ENCODE results near the gene TRAF4.
A peak's percentile ranks its signal among the peaks of the same experiment; 100 is the strongest.

The TRAF4 gene

DNA sequence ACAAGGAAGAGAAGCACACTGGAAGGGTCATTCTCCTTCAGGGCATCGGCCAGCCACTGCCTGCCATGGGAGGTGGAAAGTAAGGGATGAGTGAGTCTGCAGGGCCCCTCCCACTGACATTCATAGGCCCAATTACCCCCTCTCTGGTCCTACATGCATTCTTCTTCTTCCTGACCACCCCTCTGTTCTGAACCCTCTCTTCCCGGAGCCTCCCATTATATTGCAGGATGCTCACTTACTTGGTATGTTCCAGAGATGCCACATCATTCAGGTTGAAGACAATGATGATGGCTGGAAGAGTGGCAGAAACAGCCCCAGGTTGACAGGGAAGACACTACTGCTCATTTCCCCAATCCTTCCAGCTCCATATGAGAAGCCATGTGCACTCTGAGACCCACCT, 28.6 kb upstream of the TRAF4 start:
- in situ Hi-C loops (cut with HindIII; ENCODE audit: low sequenced_read_pairs): no loop called here
- no peak overlapping the region for H3K4me3 ChIP-seq (ENCODE audit: low read depth, low read length)
- TF ChIP-seq, protein P1, sequence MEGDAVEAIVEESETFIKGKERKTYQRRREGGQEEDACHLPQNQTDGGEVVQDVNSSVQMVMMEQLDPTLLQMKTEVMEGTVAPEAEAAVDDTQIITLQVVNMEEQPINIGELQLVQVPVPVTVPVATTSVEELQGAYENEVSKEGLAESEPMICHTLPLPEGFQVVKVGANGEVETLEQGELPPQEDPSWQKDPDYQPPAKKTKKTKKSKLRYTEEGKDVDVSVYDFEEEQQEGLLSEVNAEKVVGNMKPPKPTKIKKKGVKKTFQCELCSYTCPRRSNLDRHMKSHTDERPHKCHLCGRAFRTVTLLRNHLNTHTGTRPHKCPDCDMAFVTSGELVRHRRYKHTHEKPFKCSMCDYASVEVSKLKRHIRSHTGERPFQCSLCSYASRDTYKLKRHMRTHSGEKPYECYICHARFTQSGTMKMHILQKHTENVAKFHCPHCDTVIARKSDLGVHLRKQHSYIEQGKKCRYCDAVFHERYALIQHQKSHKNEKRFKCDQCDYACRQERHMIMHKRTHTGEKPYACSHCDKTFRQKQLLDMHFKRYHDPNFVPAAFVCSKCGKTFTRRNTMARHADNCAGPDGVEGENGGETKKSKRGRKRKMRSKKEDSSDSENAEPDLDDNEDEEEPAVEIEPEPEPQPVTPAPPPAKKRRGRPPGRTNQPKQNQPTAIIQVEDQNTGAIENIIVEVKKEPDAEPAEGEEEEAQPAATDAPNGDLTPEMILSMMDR (IDR thresholded peaks at IDR 0.05; ENCODE audit: low read depth, low read length): no peak
- no peak for DNase-seq (ENCODE audit: low read depth, low spot score)

DNA sequence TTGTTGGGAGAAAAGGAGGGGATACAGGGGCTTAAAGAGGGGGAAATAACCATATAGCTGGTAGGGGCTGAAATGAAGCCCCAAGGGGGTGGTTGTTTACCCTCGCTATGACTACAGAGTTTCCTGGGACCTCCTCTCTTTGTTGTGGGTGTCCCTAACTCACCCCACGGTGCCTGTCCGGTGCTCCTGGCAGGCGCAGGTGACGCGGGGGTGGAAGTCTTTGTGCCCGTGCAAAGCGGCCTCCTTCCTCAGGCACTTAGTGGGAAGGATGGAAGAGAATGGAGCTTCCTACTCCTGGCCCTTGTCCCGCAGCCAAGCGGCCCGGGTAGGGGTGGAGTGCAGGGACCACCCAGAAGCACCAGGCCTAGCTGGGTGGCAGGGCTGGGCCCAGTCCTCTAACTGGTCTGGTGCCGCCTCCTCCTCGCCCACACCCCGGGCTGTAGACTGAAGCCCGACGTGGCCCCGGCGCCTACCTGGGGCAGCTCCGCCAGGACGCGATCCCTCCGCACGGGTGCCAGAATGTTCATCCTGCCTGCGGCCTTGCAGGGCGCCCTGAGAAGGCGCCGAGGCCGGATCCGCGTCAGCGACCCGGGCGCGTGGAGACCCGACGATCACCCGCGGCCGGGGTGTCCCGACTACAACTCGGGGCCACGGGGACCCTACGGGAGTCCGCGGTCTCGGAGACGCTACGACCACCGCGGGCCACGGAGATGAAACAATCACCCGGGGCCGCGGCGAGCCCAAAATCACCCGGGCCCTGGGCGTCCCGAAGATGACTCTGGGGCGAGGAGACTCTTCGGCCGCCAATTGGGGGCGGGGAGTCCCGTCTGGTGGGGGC, 26.9 kb upstream of the TRAF4 start:
- TF ChIP-seq, protein P1 (IDR thresholded peaks at IDR 0.05; ENCODE audit: low read depth, low read length): no peak
- peak; percentile 50 for DNase-seq (ENCODE audit: low read depth, low spot score)
- peak overlapping the region; percentile 64 for H3K4me3 ChIP-seq (ENCODE audit: low read depth, low read length)
- in situ Hi-C loops (cut with HindIII; ENCODE audit: low sequenced_read_pairs): no loop called here

DNA sequence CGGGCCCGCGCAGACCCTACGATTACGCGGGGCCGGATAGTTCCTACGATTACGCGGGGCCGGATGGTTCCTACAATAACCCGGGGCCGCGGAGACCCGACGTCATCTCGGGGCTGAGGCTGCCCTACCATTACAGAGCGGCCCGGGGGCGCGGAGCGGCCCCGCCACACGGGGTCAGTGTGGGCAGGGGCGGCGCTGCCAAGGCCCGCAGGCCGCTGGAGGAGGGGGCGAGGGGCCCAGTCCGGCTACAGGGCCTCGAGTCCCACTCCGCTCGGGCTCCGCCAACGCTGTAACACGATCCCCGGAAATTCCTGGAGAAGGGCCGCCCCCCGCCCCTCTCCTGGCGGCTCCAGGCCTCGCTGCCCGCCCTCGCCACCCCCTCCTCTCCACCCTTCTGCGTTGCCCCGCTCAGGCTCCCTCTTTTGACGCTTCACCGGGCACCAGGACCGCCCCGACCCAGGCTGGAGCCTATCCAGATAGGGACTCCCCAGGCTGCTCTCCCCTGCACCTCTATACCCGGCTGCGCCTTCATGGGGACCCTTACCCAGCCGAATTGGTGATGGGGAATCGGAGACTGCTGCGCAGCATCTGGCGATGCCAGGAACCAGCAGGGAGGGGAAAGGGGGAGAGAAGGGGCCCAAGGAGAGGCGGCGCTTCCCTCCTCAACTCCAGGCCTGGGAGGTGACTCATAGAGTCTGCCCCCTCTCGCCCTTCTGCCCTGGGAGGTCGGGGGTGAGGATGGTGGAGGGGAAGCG, 26.1 kb upstream of the TRAF4 start, which contains the start of gene RAB34:
TSS of gene RAB34 (minus strand) at position 291 of the 755 bp plus-strand sequence. CDS start 602 bp downstream, outside the sequence.
- in situ Hi-C loops (cut with HindIII; ENCODE audit: low sequenced_read_pairs): no loop called here
- peak within 1 kb of the TSS; percentile 64 for H3K4me3 ChIP-seq (ENCODE audit: low read depth, low read length)
- DNase-seq (ENCODE audit: low read depth, low spot score): peak; percentile 90
- TF ChIP-seq, protein P1 (IDR thresholded peaks at IDR 0.05; ENCODE audit: low read depth, low read length): peak; percentile 30

DNA sequence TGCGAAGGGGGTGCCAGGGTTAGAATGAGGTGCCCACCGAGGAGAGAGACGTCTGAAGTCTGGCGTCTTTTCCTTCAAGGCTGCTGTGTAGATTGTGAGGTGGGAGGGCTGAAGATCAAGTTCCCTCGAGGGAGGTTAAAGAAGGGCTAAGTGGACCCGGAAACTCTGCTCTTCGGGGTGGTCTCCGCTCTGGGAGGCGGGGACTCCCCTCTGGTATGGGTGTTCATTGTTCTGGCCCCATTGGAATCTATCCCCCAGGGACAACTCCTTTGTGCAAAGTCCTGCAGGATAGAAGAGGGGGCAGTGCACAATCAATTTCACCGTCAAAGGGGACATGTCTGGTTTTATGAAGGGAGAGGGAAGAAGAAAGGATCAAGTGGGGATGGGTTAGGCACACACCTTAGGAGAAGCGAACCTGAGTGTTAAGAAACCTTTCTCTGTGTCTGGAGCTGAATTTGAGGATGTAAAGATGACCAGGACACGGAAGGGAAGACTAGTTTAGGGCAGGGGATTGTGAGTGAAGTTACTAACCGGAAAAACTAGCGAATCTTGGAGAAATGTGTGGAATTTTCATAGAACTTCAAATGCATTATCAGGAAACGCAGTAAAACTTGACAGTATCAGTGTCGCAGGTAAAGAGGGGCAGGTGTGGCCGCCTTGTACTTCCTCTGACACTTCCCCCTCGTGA, 25.3 kb upstream of the TRAF4 start:
- in situ Hi-C loops (cut with HindIII; ENCODE audit: low sequenced_read_pairs): no loop called here
- TF ChIP-seq, protein P1 (IDR thresholded peaks at IDR 0.05; ENCODE audit: low read depth, low read length): no peak
- H3K4me3 ChIP-seq (ENCODE audit: low read depth, low read length): peak overlapping the region; percentile 64
- DNase-seq (ENCODE audit: low read depth, low spot score): no peak

DNA sequence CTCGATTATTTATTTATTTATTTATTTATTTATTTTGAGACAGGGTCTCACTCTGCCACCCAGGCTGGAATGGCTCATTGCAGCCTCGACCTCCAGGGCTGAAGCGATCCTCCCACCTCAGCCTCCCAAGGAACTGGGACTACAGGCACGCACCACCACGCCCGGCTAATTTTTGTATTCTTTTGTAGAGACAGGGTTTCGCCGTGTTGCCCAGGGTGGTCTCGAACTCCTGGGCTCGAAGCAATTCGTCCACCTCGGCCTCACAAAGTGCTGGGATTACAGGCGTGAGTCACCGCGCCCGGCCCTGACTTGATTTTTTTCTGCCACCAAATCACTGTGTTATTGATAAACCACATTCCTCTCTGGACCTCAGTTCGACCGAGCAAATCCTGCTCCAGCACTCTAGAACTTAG, 24.8 kb upstream of the TRAF4 start:
- H3K4me3 ChIP-seq (ENCODE audit: low read depth, low read length): peak overlapping the region; percentile 98
- in situ Hi-C loops (cut with HindIII; ENCODE audit: low sequenced_read_pairs): no loop called here
- no peak for DNase-seq (ENCODE audit: low read depth, low spot score)
- TF ChIP-seq, protein P1 (IDR thresholded peaks at IDR 0.05; ENCODE audit: low read depth, low read length): no peak
